WTC11 (cell line): ENCODE data around the gene LIG1. TPM values are rescaled to one million over a fixed set of nuclear protein-coding genes. Genes with fewer than 3 reads are reported as not detected.
A peak's percentile ranks its signal among the peaks of the same experiment; 100 is the strongest.
"Not testable (repeated sequence)": the region's sequence is repeated elsewhere in the genome, so short reads cannot be mapped to it uniquely, and the experiment has no call there.

Experiments used
- ATAC-seq: fragments of 200-7000 bp; cut with Tn5 transposase; 2 replicates; pipeline ENCODE4 v1.10.0; 2021; ENCODE audit warnings: mild to moderate bottlenecking, moderate library complexity
- CTCF ChIA-PET: fragments of 300-600 bp; sonication (Branson Sonifier 250); formaldehyde crosslinking; loops from one replicate; lab custom pipeline; 2021; ENCODE audit warnings: antibody characterized with exemption; lab: Charles Lee
- POLR2A ChIA-PET: fragments of 350-600 bp; sonication (Branson Sonifier 250); formaldehyde crosslinking; loops from one replicate; lab custom pipeline; 2021; ENCODE audit warnings: antibody characterized with exemption; lab: Charles Lee
- DNase-seq: peaks from one replicate; pipeline ENCODE4 v3.0.0; 2021; ENCODE audit warnings: low spot score
- H3K27ac Mint-ChIP-seq: 2 replicates; pipeline ENCODE4 v1.8.0; 2021; ENCODE audit warnings: mixed read lengths
- H3K27me3 Mint-ChIP-seq: 2 replicates; pipeline ENCODE4 v1.8.0; 2021; ENCODE audit warnings: low read depth, mild to moderate bottlenecking, moderate library complexity, mixed read lengths
- H3K36me3 Mint-ChIP-seq: 2 replicates; pipeline ENCODE4 v1.8.0; 2021; ENCODE audit warnings: mixed read lengths
- H3K4me1 Mint-ChIP-seq: 2 replicates; pipeline ENCODE4 v1.8.0; 2022; ENCODE audit warnings: mixed read lengths
- H3K4me3 Mint-ChIP-seq: 2 replicates; pipeline ENCODE4 v1.8.0; 2021; ENCODE audit warnings: mild to moderate bottlenecking, moderate library complexity, mixed read lengths
- H3K9me3 Mint-ChIP-seq: 2 replicates; pipeline ENCODE4 v1.8.0; 2021; ENCODE audit warnings: mixed read lengths
- ATF1 ChIP-seq: sonication (generic); formaldehyde crosslinking; IDR thresholded peaks from 2 replicates; pipeline ENCODE4 v1.8.1; 2023; ENCODE audit warnings: mild to moderate bottlenecking, moderate library complexity, missing genetic modification reagents
- E2F4 ChIP-seq: sonication (generic); formaldehyde crosslinking; IDR thresholded peaks from 2 replicates; pipeline ENCODE4 v1.8.1; 2022; ENCODE audit warnings: low read depth, mild to moderate bottlenecking, moderate library complexity, missing genetic modification reagents, borderline replicate concordance
- E2F5 ChIP-seq: sonication (generic); formaldehyde crosslinking; IDR thresholded peaks from 2 replicates; pipeline ENCODE4 v1.8.1; 2022; ENCODE audit warnings: mild to moderate bottlenecking, moderate library complexity, missing genetic modification reagents
- FOXP1 ChIP-seq: sonication (generic); formaldehyde crosslinking; IDR thresholded peaks from 2 replicates; pipeline ENCODE4 v1.8.0; 2022; ENCODE audit warnings: missing genetic modification reagents, mild to moderate bottlenecking, moderate library complexity, borderline replicate concordance
- HMGA2 ChIP-seq: fragments of 250-450 bp; sonication (Bioruptor Pico); IDR thresholded peaks from 2 replicates; pipeline ENCODE4 v1.4.0; 2021; ENCODE audit warnings: mild to moderate bottlenecking, moderate library complexity
- HMGXB4 ChIP-seq: sonication (generic); formaldehyde crosslinking; IDR thresholded peaks from 2 replicates; pipeline ENCODE4 v1.8.1; 2023; ENCODE audit warnings: mild to moderate bottlenecking, moderate library complexity, missing genetic modification reagents
- JAZF1 ChIP-seq: fragments of 250-450 bp; sonication (Bioruptor Pico); IDR thresholded peaks from 2 replicates; pipeline ENCODE4 v1.9.0; 2021; ENCODE audit warnings: moderate library complexity, mild to moderate bottlenecking, inconsistent platforms
- NR3C1 ChIP-seq: sonication (generic); formaldehyde crosslinking; conservative IDR thresholded peaks from 2 replicates; pipeline ENCODE4 v1.8.1; 2023; ENCODE audit warnings: low read depth, mild to moderate bottlenecking, missing genetic modification reagents
- USF2 ChIP-seq: sonication (generic); formaldehyde crosslinking; IDR thresholded peaks from 2 replicates; pipeline ENCODE4 v1.8.1; 2023; ENCODE audit warnings: mild to moderate bottlenecking, missing genetic modification reagents, moderate library complexity
- ZBTB43 ChIP-seq: sonication (generic); formaldehyde crosslinking; IDR thresholded peaks from 2 replicates; pipeline ENCODE4 v1.8.1; 2023; ENCODE audit warnings: mild to moderate bottlenecking, missing genetic modification reagents
- ZNF121 ChIP-seq: sonication (generic); formaldehyde crosslinking; IDR thresholded peaks from 2 replicates; pipeline ENCODE4 v1.8.0; 2023; ENCODE audit warnings: missing genetic modification reagents
- total RNA-seq: library from RNA; stranded (reverse); gene quantifications from 3 replicates; pipeline ENCODE4 v1.2.3, GENCODE V29; 2021

LIG1 gene
- total RNA-seq, 1 experiment from 2014 or later: 119 TPM

GRCh38 chr19:48088991-48089390, 81.2 kb downstream of the LIG1 start:
- H3K4me3 Mint-ChIP-seq, H3K27ac Mint-ChIP-seq, H3K27me3 Mint-ChIP-seq, DNase-seq, H3K4me1 Mint-ChIP-seq, CTCF ChIA-PET, ATAC-seq, POLR2A ChIA-PET, H3K36me3 Mint-ChIP-seq: not testable (repeated sequence)
- H3K9me3 Mint-ChIP-seq: peaks cover 16% of the 10 kb centered on the region; the same call in 1 of the 2 replicates

- H3K27ac Mint-ChIP-seq: no peak overlapping the region
Observed at GRCh38 chr19:48085904-48086864, 84.0 kb downstream of the LIG1 start.

More at GRCh38 chr19:48085904-48086864, 84.0 kb downstream of the LIG1 start:
- POLR2A ChIA-PET: no interaction called here
- peak; percentile 94 for ATAC-seq
- peak; percentile 34 for DNase-seq
- no peaks in the 10 kb centered on the region for H3K4me1 Mint-ChIP-seq
- CTCF ChIA-PET: interaction anchor here (0.5 to 3.3 kb wide), 11 partner anchors 15 to 123 kb away, joined by 3 to 21 read pairs (median 4); no protein-coding TSS in a partner anchor
- H3K36me3 Mint-ChIP-seq: no peaks in the 10 kb centered on the region
- no peak overlapping the region for H3K4me3 Mint-ChIP-seq
- peaks cover 9% of the 10 kb centered on the region; the same call in 1 of the 2 replicates for H3K9me3 Mint-ChIP-seq
- no peaks in the 10 kb centered on the region; the same call in 1 of the 2 replicates for H3K27me3 Mint-ChIP-seq
- TF ChIP-seq ATF1: no peak
- TF ChIP-seq NR3C1 (CRISPR knock-in tag): no peak
- TF ChIP-seq HMGXB4 (CRISPR knock-in tag): no peak
- TF ChIP-seq USF2 (CRISPR knock-in tag): no peak
- no peak for TF ChIP-seq E2F4 (CRISPR knock-in tag)
- TF ChIP-seq ZNF121 (CRISPR knock-in tag): no peak
- no peak for TF ChIP-seq HMGA2
- TF ChIP-seq JAZF1 (CRISPR knock-in tag): no peak
- no peak for TF ChIP-seq E2F5
- TF ChIP-seq FOXP1 (CRISPR knock-in tag): no peak
- no peak for TF ChIP-seq ZBTB43 (CRISPR knock-in tag)
